NOMO-1 treated with DMSO at 0.1 percent for 48 hours (cell line): ENCODE data around the gene NFKBIL1.

Experiments used
- DNase-seq: peaks from one replicate; lab custom pipeline; 2025; ENCODE audit not compliant: unreplicated experiment; lab: John Stamatoyannopoulos, UW

Gene NFKBIL1

GRCh38 chr6:31559958-31560696 is 12.7 kb downstream of the NFKBIL1 start:
- DNase-seq = peak; percentile 96

GRCh38 chr6:31560697-31561058 is 13.3 kb downstream of the NFKBIL1 start:
- DNase-seq = no peak

- no peak for DNase-seq
These were observed 20.3 kb downstream of the NFKBIL1 start for GRCh38 chr6:31567531-31568370.

- peak; percentile 74 for DNase-seq
These were observed 21.1 kb downstream of the NFKBIL1 start for GRCh38 chr6:31568537-31568961.

DNA sequence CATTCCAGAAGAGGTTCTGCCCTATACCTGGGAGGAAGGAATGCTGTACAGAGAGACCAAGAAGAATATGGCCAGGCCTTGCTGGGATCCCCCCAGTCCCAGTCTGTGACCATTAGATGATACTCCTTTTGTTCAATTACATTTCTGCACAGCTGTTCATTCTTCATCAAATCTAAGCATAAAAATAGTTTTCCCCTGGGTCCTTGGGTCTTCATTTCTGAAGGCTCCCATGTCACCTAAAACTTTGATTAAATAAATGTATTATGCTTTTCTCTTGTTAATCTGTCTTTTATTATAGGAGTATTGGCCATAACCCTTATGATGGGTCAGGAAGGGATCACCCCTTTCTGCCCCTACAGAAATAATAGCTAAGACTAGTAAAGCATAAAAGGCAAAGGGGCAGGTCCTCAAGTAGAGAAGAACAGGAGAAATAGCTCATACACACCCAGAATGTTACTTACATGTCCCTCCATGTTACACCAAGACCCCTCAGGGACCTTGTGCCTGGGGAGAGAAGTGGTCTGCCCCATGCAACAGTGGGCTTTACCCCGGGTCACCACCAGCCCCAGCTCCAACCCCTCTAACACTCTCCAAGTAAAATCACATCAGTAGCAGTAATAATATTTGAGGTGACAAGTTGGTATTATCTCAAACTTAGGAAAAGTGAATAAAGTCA is 22.6 kb downstream of the NFKBIL1 start:
- DNase-seq = no peak

DNA sequence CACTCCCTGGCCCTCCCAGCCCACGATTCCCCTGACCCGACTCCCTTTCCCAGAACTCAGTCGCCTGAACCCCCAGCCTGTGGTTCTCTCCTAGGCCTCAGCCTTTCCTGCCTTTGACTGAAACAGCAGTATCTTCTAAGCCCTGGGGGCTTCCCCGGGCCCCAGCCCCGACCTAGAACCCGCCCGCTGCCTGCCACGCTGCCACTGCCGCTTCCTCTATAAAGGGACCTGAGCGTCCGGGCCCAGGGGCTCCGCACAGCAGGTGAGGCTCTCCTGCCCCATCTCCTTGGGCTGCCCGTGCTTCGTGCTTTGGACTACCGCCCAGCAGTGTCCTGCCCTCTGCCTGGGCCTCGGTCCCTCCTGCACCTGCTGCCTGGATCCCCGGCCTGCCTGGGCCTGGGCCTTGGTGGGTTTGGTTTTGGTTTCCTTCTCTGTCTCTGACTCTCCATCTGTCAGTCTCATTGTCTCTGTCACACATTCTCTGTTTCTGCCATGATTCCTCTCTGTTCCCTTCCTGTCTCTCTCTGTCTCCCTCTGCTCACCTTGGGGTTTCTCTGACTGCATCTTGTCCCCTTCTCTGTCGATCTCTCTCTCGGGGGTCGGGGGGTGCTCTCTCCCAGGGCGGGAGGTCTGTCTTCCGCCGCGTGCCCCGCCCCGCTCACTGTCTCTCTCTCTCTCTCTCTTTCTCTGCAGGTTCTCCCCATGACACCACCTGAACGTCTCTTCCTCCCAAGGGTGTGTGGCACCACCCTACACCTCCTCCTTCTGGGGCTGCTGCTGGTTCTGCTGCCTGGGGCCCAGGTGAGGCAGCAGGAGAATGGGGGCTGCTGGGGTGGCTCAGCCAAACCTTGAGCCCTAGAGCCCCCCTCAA is 24.9 kb downstream of the NFKBIL1 start, which contains the start of gene LTA:
Gene LTA (plus strand): TSS at position 249 of the 871 bp plus-strand sequence. CDS start 454 bp downstream, at position 703.
- no peak for DNase-seq

GRCh38 chr6:31573239-31574105 is 26.1 kb downstream of the NFKBIL1 start:
- DNase-seq = no peak

DNA sequence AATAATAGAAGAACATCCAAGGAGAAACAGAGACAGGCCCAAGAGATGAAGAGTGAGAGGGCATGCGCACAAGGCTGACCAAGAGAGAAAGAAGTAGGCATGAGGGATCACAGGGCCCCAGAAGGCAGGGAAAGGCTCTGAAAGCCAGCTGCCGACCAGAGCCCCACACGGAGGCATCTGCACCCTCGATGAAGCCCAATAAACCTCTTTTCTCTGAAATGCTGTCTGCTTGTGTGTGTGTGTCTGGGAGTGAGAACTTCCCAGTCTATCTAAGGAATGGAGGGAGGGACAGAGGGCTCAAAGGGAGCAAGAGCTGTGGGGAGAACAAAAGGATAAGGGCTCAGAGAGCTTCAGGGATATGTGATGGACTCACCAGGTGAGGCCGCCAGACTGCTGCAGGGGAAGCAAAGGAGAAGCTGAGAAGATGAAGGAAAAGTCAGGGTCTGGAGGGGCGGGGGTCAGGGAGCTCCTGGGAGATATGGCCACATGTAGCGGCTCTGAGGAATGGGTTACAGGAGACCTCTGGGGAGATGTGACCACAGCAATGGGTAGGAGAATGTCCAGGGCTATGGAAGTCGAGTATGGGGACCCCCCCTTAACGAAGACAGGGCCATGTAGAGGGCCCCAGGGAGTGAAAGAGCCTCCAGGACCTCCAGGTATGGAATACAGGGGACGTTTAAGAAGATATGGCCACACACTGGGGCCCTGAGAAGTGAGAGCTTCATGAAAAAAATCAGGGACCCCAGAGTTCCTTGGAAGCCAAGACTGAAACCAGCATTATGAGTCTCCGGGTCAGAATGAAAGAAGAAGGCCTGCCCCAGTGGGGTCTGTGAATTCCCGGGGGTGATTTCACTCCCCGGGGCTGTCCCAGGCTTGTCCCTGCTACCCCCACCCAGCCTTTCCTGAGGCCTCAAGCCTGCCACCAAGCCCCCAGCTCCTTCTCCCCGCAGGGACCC is 27.0 kb downstream of the NFKBIL1 start:
- DNase-seq = no peak

DNA sequence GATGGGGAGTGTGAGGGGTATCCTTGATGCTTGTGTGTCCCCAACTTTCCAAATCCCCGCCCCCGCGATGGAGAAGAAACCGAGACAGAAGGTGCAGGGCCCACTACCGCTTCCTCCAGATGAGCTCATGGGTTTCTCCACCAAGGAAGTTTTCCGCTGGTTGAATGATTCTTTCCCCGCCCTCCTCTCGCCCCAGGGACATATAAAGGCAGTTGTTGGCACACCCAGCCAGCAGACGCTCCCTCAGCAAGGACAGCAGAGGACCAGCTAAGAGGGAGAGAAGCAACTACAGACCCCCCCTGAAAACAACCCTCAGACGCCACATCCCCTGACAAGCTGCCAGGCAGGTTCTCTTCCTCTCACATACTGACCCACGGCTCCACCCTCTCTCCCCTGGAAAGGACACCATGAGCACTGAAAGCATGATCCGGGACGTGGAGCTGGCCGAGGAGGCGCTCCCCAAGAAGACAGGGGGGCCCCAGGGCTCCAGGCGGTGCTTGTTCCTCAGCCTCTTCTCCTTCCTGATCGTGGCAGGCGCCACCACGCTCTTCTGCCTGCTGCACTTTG is 28.0 kb downstream of the NFKBIL1 start, which contains the start of gene TNF:
Gene TNF (plus strand): TSS at position 231 of the 567 bp plus-strand sequence. CDS start 177 bp downstream, at position 408.
- peak; percentile 78 for DNase-seq

GRCh38 chr6:31575952-31576685 is 28.7 kb downstream of the NFKBIL1 start:
- no peak for DNase-seq

- no peak for DNase-seq
These were observed 29.6 kb downstream of the NFKBIL1 start for GRCh38 chr6:31576897-31577578.

DNA sequence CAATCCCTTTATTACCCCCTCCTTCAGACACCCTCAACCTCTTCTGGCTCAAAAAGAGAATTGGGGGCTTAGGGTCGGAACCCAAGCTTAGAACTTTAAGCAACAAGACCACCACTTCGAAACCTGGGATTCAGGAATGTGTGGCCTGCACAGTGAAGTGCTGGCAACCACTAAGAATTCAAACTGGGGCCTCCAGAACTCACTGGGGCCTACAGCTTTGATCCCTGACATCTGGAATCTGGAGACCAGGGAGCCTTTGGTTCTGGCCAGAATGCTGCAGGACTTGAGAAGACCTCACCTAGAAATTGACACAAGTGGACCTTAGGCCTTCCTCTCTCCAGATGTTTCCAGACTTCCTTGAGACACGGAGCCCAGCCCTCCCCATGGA is 30.2 kb downstream of the NFKBIL1 start:
- no peak for DNase-seq

- DNase-seq = no peak
These were observed 31.0 kb downstream of the NFKBIL1 start for GRCh38 chr6:31578184-31579118.

- DNase-seq = no peak
These were observed 31.7 kb downstream of the NFKBIL1 start for GRCh38 chr6:31579119-31579505.

DNA sequence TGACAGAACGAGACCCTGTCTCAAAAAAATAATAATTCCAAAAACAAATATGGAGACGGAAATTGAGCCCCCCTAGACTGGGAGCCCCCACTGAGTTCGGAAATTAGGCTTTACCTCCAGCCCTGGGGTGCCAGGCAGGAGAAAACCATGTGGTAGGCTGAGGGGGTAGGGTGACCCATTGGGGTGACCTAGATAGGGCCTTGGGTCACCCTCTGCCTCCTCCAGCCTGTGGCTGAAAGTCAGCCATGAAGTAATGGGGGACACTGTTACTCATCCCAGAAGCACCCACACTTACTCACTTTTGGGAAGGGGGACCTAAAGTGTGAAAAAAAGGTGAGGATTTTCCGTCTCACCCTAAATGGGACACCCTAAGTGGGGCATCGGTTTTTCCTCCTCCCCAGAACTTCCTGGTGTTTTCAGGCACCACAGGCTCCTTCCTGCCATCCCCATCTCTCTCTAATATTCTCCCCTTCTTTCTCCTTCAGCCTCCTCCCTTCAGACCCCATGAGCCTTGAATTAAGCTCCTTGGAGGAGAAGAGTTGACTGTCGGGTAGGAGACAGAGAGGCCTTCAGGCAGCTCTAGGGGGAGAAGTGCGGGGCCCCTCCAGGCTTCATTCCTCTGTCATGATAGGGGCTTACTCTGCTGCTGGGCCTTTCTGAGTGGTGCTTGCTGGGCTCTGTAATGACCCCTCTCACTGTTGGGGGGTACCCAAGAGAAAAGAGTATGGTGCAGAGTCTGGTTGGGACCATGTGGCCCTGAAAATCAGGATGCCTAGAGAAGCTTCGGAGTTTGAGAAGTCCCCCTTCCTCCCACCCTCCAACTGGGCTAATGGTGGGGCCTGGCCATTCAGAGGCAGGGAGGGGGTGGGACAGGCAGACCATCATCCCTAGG is 32.4 kb downstream of the NFKBIL1 start:
- DNase-seq = no peak
